ENCODE results near the gene ULK4.

ULK4 gene

GRCh38 chr3:41317298-41317697 lies 644.6 kb downstream of the ULK4 start:
- Histone ChIP-seq H2AFZ (ENCODE audit: low read depth, low read length, severe bottlenecking) (no peak overlapping the region), H3K27me3 (ENCODE audit: low read length) (no peaks in the 10 kb centered on the region), H3K79me2 (ENCODE audit: insufficient read depth, low read length) (no peaks in the 10 kb centered on the region), H4K20me1 (ENCODE audit: low read depth, low read length) (no peaks in the 10 kb centered on the region), H3K27ac (ENCODE audit: low read depth, low read length) (no peak overlapping the region), H3K9me2 (replicated peaks; ENCODE audit: insufficient read depth, low read length) (no peaks in the 10 kb centered on the region), H3F3A (ENCODE audit: insufficient read depth) (no peaks in the 10 kb centered on the region), H3K36me3 (ENCODE audit: low read length) (no peaks in the 10 kb centered on the region), H3K4me2 (ENCODE audit: low read depth, low read length, poor library complexity, severe bottlenecking) (no peak overlapping the region), H3K4me3 (ENCODE audit: insufficient read depth, low read length, poor library complexity, severe bottlenecking) (no peak overlapping the region), H3K9me3 (ENCODE audit: insufficient read depth, low read length) (no peaks in the 10 kb centered on the region), H3K9ac (ENCODE audit: low read length) (no peak overlapping the region)
- no peak for TF ChIP-seq EZH2phosphoT487 (conservative IDR thresholded peaks at IDR 0.05; ENCODE audit: low read length)
- TF ChIP-seq CTCF (IDR thresholded peaks at IDR 0.05; ENCODE audit: insufficient read depth, low read length, poor library complexity, severe bottlenecking), result no peak

GRCh38 chr3:41315126-41315525 lies 646.8 kb downstream of the ULK4 start:
- H3K79me2 ChIP-seq (ENCODE audit: insufficient read depth, low read length), result no peaks in the 10 kb centered on the region
- H3K9me2 ChIP-seq (replicated peaks; ENCODE audit: insufficient read depth, low read length), result no peaks in the 10 kb centered on the region
- no peaks in the 10 kb centered on the region for H3K9me3 ChIP-seq (ENCODE audit: insufficient read depth, low read length)
- no peak for TF ChIP-seq CTCF (IDR thresholded peaks at IDR 0.05; ENCODE audit: insufficient read depth, low read length, poor library complexity, severe bottlenecking)
- H3F3A ChIP-seq (ENCODE audit: insufficient read depth), result no peaks in the 10 kb centered on the region
- H3K9ac ChIP-seq (ENCODE audit: low read length), result no peak overlapping the region
- H2AFZ ChIP-seq (ENCODE audit: low read depth, low read length, severe bottlenecking), result no peak overlapping the region
- no peak overlapping the region for H3K4me2 ChIP-seq (ENCODE audit: low read depth, low read length, poor library complexity, severe bottlenecking)
- no peaks in the 10 kb centered on the region for H3K36me3 ChIP-seq (ENCODE audit: low read length)
- H4K20me1 ChIP-seq (ENCODE audit: low read depth, low read length), result no peaks in the 10 kb centered on the region
- H3K27ac ChIP-seq (ENCODE audit: low read depth, low read length), result no peak overlapping the region
- H3K4me3 ChIP-seq (ENCODE audit: insufficient read depth, low read length, poor library complexity, severe bottlenecking), result no peak overlapping the region
- H3K27me3 ChIP-seq (ENCODE audit: low read length), result no peaks in the 10 kb centered on the region

- H3K4me3 ChIP-seq (ENCODE audit: insufficient read depth, low read length, poor library complexity, severe bottlenecking), result no peak overlapping the region
- no peak overlapping the region for H2AFZ ChIP-seq (ENCODE audit: low read depth, low read length, severe bottlenecking)
- no peak overlapping the region for H3K4me2 ChIP-seq (ENCODE audit: low read depth, low read length, poor library complexity, severe bottlenecking)
- no peaks in the 10 kb centered on the region for H3F3A ChIP-seq (ENCODE audit: insufficient read depth)
- H3K9me3 ChIP-seq (ENCODE audit: insufficient read depth, low read length), result no peaks in the 10 kb centered on the region
- H4K20me1 ChIP-seq (ENCODE audit: low read depth, low read length), result no peaks in the 10 kb centered on the region
- no peaks in the 10 kb centered on the region for H3K27me3 ChIP-seq (ENCODE audit: low read length)
- no peak for TF ChIP-seq CTCF (IDR thresholded peaks at IDR 0.05; ENCODE audit: insufficient read depth, low read length, poor library complexity, severe bottlenecking)
- TF ChIP-seq EZH2phosphoT487 (conservative IDR thresholded peaks at IDR 0.05; ENCODE audit: low read length), result no peak
- no peak overlapping the region for H3K9ac ChIP-seq (ENCODE audit: low read length)
- no peaks in the 10 kb centered on the region for H3K9me2 ChIP-seq (replicated peaks; ENCODE audit: insufficient read depth, low read length)
- H3K27ac ChIP-seq (ENCODE audit: low read depth, low read length), result no peak overlapping the region
- no peaks in the 10 kb centered on the region for H3K79me2 ChIP-seq (ENCODE audit: insufficient read depth, low read length)
- no peaks in the 10 kb centered on the region for H3K36me3 ChIP-seq (ENCODE audit: low read length)
Observed at GRCh38 chr3:41308119-41308518, 653.8 kb downstream of the ULK4 start.

GRCh38 chr3:41307065-41307464 lies 654.8 kb downstream of the ULK4 start:
- Histone ChIP-seq H3K27me3 (ENCODE audit: low read length) (no peaks in the 10 kb centered on the region), H3K36me3 (ENCODE audit: low read length) (no peaks in the 10 kb centered on the region), H3K9me2 (replicated peaks; ENCODE audit: insufficient read depth, low read length) (no peaks in the 10 kb centered on the region), H4K20me1 (ENCODE audit: low read depth, low read length) (no peaks in the 10 kb centered on the region), H3F3A (ENCODE audit: insufficient read depth) (no peaks in the 10 kb centered on the region), H3K4me3 (ENCODE audit: insufficient read depth, low read length, poor library complexity, severe bottlenecking) (no peak overlapping the region), H3K27ac (ENCODE audit: low read depth, low read length) (no peak overlapping the region), H2AFZ (ENCODE audit: low read depth, low read length, severe bottlenecking) (no peak overlapping the region), H3K79me2 (ENCODE audit: insufficient read depth, low read length) (no peaks in the 10 kb centered on the region), H3K9ac (ENCODE audit: low read length) (no peak overlapping the region), H3K4me2 (ENCODE audit: low read depth, low read length, poor library complexity, severe bottlenecking) (no peak overlapping the region), H3K9me3 (ENCODE audit: insufficient read depth, low read length) (no peaks in the 10 kb centered on the region)
- TF ChIP-seq CTCF (IDR thresholded peaks at IDR 0.05; ENCODE audit: insufficient read depth, low read length, poor library complexity, severe bottlenecking) (no peak), EZH2phosphoT487 (conservative IDR thresholded peaks at IDR 0.05; ENCODE audit: low read length) (no peak)

Data from SU-DHL-6 (cell line).